Upper lobe of right lung (tissue), 1 donor: ENCODE measurements around the gene CRMP1. TPM values are rescaled to one million over a fixed set of nuclear protein-coding genes. Genes with fewer than 3 reads are reported as not detected.
A peak's percentile ranks its signal among the peaks of the same experiment; 100 is the strongest.
"Not testable (repeated sequence)": the region's sequence is repeated elsewhere in the genome, so short reads cannot be mapped to it uniquely, and the experiment has no call there.

Source experiments
- ATAC-seq: fragments of 200-7000 bp; cut with Tn5 transposase; one replicate; pipeline ENCODE4 v1.9.1; 2020; ENCODE audit warnings: mild to moderate bottlenecking, moderate library complexity
- DNase-seq: peaks from one replicate; pipeline ENCODE4 v3.0.0-alpha.2; 2020
- H3K27ac ChIP-seq: fragments of 200-600 bp; one replicate; pipeline ENCODE4 v1.8.0; 2022
- H3K27me3 ChIP-seq: fragments of 200-600 bp; one replicate; pipeline ENCODE4 v1.8.0; 2022; ENCODE audit warnings: mild to moderate bottlenecking
- H3K36me3 ChIP-seq: fragments of 200-600 bp; one replicate; pipeline ENCODE4 v1.8.0; 2022
- H3K4me1 ChIP-seq: fragments of 200-600 bp; one replicate; pipeline ENCODE4 v1.8.0; 2022
- H3K4me3 ChIP-seq: fragments of 200-600 bp; one replicate; pipeline ENCODE4 v1.8.0; 2022; ENCODE audit warnings: mild to moderate bottlenecking
- H3K9me3 ChIP-seq: fragments of 200-600 bp; one replicate; pipeline ENCODE4 v1.8.0; 2022
- CTCF ChIP-seq: fragments of 200-600 bp; IDR thresholded peaks from one replicate; pipeline ENCODE4 v1.8.0; 2022; ENCODE audit warnings: antibody characterized with exemption
- intact Hi-C: fragments of 100-400 bp; cut with DNase I; formaldehyde crosslinking; loops from one replicate; pipeline ENCODE4 v1.11.0; 2022
- total RNA-seq: library from RNA; stranded (reverse); fragmentation: NEBNext Ultra II Directional; extraction: Animal tissue kit (Norgen Biotek cat#: 25700); gene quantifications from one replicate; pipeline ENCODE4 v1.2.1, GENCODE V29; 2021
- donor health status: DM: no; HTN: yes; CAD: no; lungs with severe emphysema.

Gene CRMP1
- total RNA-seq, 1 donor from 2014 or later: 6.1 TPM

GRCh38 chr4:5843573-5844530 lies 49.0 kb downstream of the CRMP1 start:
- no peak for ATAC-seq
- no peak for DNase-seq
- TF ChIP-seq CTCF: no peak
- intact Hi-C loops: no loop called here
- H3K36me3 ChIP-seq: no peaks in the 10 kb centered on the region
- H3K4me1 ChIP-seq: peaks cover 6% of the 10 kb centered on the region
- H3K4me3 ChIP-seq: no peak overlapping the region
- H3K27me3 ChIP-seq: no peaks in the 10 kb centered on the region
- H3K9me3 ChIP-seq: no peaks in the 10 kb centered on the region
- no peak overlapping the region for H3K27ac ChIP-seq

- Histone ChIP-seq H3K4me1 (peaks cover 6% of the 10 kb centered on the region), H3K36me3 (no peaks in the 10 kb centered on the region), H3K4me3 (no peak overlapping the region), H3K9me3 (no peaks in the 10 kb centered on the region), H3K27me3 (no peaks in the 10 kb centered on the region), H3K27ac (no peak overlapping the region)
- DNase-seq (no peak), ATAC-seq (no peak)
- TF ChIP-seq CTCF: no peak
- intact Hi-C loops: no loop called here
These were observed 50.4 kb downstream of the CRMP1 start for GRCh38 chr4:5842456-5842855.

- Histone ChIP-seq H3K4me1 (peaks cover 6% of the 10 kb centered on the region), H3K27me3 (no peaks in the 10 kb centered on the region), H3K9me3 (no peaks in the 10 kb centered on the region), H3K27ac (no peak overlapping the region), H3K4me3 (peak overlapping the region; percentile 3), H3K36me3 (no peaks in the 10 kb centered on the region)
- intact Hi-C loops: no loop called here
- ATAC-seq (peak; percentile 44), DNase-seq (no peak)
- TF ChIP-seq CTCF: no peak
These were observed 52.9 kb downstream of the CRMP1 start for GRCh38 chr4:5839751-5840674.

- no peak for ATAC-seq
These were observed 53.6 kb downstream of the CRMP1 start for GRCh38 chr4:5839332-5839731.

GRCh38 chr4:5837483-5837882 lies 55.4 kb downstream of the CRMP1 start:
- intact Hi-C loops, ATAC-seq, H3K36me3 ChIP-seq, H3K27ac ChIP-seq, H3K4me1 ChIP-seq, H3K9me3 ChIP-seq, H3K27me3 ChIP-seq, H3K4me3 ChIP-seq, DNase-seq: not testable (repeated sequence)

More at GRCh38 chr4:5839332-5839731, 53.6 kb downstream of the CRMP1 start:
- no peak for TF ChIP-seq CTCF
- no peak overlapping the region for H3K4me3 ChIP-seq
- no peaks in the 10 kb centered on the region for H3K36me3 ChIP-seq
- H3K27me3 ChIP-seq: no peaks in the 10 kb centered on the region
- peaks cover 6% of the 10 kb centered on the region for H3K4me1 ChIP-seq
- no peaks in the 10 kb centered on the region for H3K9me3 ChIP-seq
- no peak for DNase-seq
- intact Hi-C loops: no loop called here
- no peak overlapping the region for H3K27ac ChIP-seq
